Measurements from ENCODE around the gene LRRTM1. TPM values are rescaled to one million over a fixed set of nuclear protein-coding genes. Genes with fewer than 3 reads are reported as not detected.

The LRRTM1 gene
- total and polyA plus RNA-seq, 2 of the 8 experiments (the other 6 are each of a cell fraction or from before 2014, with no cell fraction given), result 1.4 to 2.3 TPM

GRCh38 chr2:80299661-80300060 lies 4.9 kb downstream of the LRRTM1 start:
- ChIA-PET CTCF (ENCODE audit: partially characterized antibody) (interaction anchor here (0.9 to 1.9 kb wide), 7 partner anchors 9 to 228 kb away, joined by 4 to 9 read pairs (median 5); no protein-coding TSS in a partner anchor), POLR2A (ENCODE audit: partially characterized antibody) (interaction anchor here (1.1 kb wide), 1 partner anchor 25 kb away, joined by 3 read pairs; no protein-coding TSS in a partner anchor)
- H3K27me3 ChIP-seq (replicated peaks in 1 of 4; ENCODE audit: control insufficient read depth in 3 of 4, extremely low read depth in 1 of 4, insufficient read depth in 3 of 4, low read length in 3 of 4), result peaks cover 17 to 41% (median 35%) of the 10 kb centered on the region in 4 experiments
- H3K4ac ChIP-seq (replicated peaks; ENCODE audit: insufficient read length, low read depth, low read length), result no peak overlapping the region
- peaks cover 23% of the 10 kb centered on the region for H3K23me2 ChIP-seq (ENCODE audit: low read depth, low read length)
- no peak overlapping the region for H2BK15ac ChIP-seq (ENCODE audit: low read length)
- H3K9me3 ChIP-seq (ENCODE audit: insufficient read depth in 2 of 2, low read depth in 1 of 2, low read length in 1 of 2), result no peaks in the 10 kb centered on the region
- peaks cover 16 to 39% (median 27%) of the 10 kb centered on the region in 4 experiments for H3K4me1 ChIP-seq (replicated peaks in 1 of 4; ENCODE audit: control insufficient read depth in 3 of 4, insufficient read depth in 4 of 4, low read length in 3 of 4)
- H2AFZ ChIP-seq (ENCODE audit: low read length), result no peak overlapping the region
- H3K4me2 ChIP-seq (ENCODE audit: insufficient read depth in 1 of 2, low read depth in 2 of 2, low read length in 2 of 2), result peak overlapping the region; percentile 55 to 81
- no peak overlapping the region for H3K9ac ChIP-seq (replicated peaks in 1 of 4; ENCODE audit: extremely low read depth in 1 of 4, low read depth in 3 of 4, low read length in 3 of 4)
- H3K18ac ChIP-seq (ENCODE audit: extremely low read depth, low read length), result no peak overlapping the region; the same call in 1 of the 2 replicates
- no peaks in the 10 kb centered on the region for H3K79me2 ChIP-seq (ENCODE audit: control insufficient read depth in 1 of 2, insufficient read depth in 2 of 2, low read length in 2 of 2)
- H4K8ac ChIP-seq (ENCODE audit: extremely low read depth, insufficient read depth, low read length), result no peak overlapping the region
- FAIRE-seq (no peak), DNase-seq (ENCODE audit: low read depth in 1 of 2, low spot score in 2 of 2) (no peak)
- no peak overlapping the region for H2BK5ac ChIP-seq (ENCODE audit: low read depth, low read length)
- 0 out of 2 replicates have a peak overlapping the region, but pooled peaks have one; percentile 24 for H2BK20ac ChIP-seq (ENCODE audit: low read length)
- H2AK5ac ChIP-seq (ENCODE audit: low read depth, low read length), result no peak overlapping the region
- no peaks in the 10 kb centered on the region for H3K79me1 ChIP-seq (ENCODE audit: low read depth, low read length)
- no peak overlapping the region for H3K23ac ChIP-seq (ENCODE audit: insufficient read length)
- H4K5ac ChIP-seq (ENCODE audit: insufficient read length, low read depth, low read length), result no peak overlapping the region
- H2BK120ac ChIP-seq (replicated peaks; ENCODE audit: low read depth, low read length), result no peak overlapping the region
- 41% methylated on average over 5 of the region's 5 CpGs; no CpG with 5 or more reads in 1 of the 2 experiments for WGBS, 2 experiments (ENCODE audit: extremely low coverage in 1 of 2, insufficient coverage in 1 of 2, insufficient read length in 1 of 2, insufficient replicate concordance in 2 of 2, low coverage in 1 of 2, low lambda C conversion rate in 2 of 2, missing lambda C conversion rate in 1 of 2)
- H3K4me3 ChIP-seq (ENCODE audit: extremely low read depth in 1 of 4, insufficient read depth in 2 of 4, low read depth in 3 of 4, low read length in 4 of 4), result peak overlapping the region in 1 of 4 experiments; percentile 60; a peak in 2 of 8 replicates
- H3K14ac ChIP-seq (ENCODE audit: insufficient read length), result no peak overlapping the region
- no peak overlapping the region for H3K56ac ChIP-seq (replicated peaks; ENCODE audit: insufficient read length, low read depth, low read length)
- peak overlapping the region; percentile 76 for H4K91ac ChIP-seq (replicated peaks; ENCODE audit: insufficient read length, low read length)
- no peak overlapping the region for H2BK12ac ChIP-seq (ENCODE audit: low read depth, low read length)
- TF ChIP-seq ASH2L (IDR thresholded peaks at IDR 0.05; ENCODE audit: low read length), result no peak
- no peak for TF ChIP-seq SP1 (IDR thresholded peaks at IDR 0.05; ENCODE audit: low read depth, low read length)
- TF ChIP-seq JUND (IDR thresholded peaks at IDR 0.05; ENCODE audit: low read length), result no peak
- no peak overlapping the region for H3K27ac ChIP-seq (ENCODE audit: low read depth, low read length)
- no peaks in the 10 kb centered on the region for H3K36me3 ChIP-seq (ENCODE audit: control insufficient read depth in 2 of 4, insufficient read depth in 4 of 4, low read length in 3 of 4)
- H4K20me1 ChIP-seq (replicated peaks in 1 of 2; ENCODE audit: control insufficient read depth in 1 of 2, insufficient read depth in 2 of 2, low read length in 2 of 2), result no peaks in the 10 kb centered on the region
